T-helper 2 cell (primary cell): ENCODE results near the gene ABHD16A.
A peak's percentile ranks its signal among the peaks of the same experiment; 100 is the strongest.

ENCODE experiments used
- DNase-seq, 5 experiments: peaks; one replicate each; pipeline versions ENCODE4 v3.0.0 to v3.0.0-alpha.2; 2012 to 2022

ABHD16A gene

DNA sequence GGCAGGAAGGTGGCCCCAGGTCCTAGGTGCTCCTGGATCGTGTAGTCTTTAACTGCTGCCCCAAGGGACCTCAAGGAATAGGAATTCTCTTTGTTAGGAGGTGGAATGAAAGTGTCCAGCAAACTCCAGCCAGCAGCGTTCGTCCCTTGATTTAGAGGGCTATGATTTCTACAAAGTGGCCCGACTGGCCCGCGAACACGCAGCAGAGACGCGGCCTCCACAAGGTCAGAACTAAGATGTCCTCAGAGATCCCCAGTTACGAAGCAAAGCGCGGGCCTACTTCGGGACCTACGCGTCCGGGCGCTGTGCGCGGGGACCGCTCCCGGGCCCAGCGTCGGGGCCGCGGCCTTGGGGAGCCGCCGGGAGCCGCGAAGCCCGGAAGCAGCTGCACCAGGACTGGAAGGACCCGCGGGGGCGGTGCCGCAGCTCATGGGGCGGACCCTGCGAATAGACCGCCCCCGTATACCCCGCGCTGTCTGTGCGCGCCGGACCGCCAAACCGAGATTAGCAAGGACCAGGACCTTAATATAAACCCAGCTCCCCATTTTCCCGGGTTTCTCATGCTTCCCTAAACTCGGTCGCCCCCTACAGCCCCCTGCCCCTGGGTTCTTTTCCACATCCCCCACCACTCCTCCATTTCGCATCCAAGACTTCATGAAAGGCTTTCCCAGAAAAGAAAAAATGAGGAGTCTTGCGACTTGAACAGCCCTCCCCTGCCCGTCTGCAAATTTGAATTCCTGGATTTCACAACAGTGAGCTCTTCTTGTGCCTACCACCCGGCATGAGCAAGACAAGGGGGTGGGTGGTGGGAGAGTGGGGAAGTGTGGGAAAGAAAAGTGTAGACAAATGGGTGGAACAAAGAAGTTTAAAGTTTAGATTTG is 42.5 kb downstream of the ABHD16A start, which contains the start of gene C6orf47:
C6orf47 (minus strand) TSS at position 398 of the 881 bp plus-strand sequence. CDS start 831 bp downstream, outside the sequence.
- peak; percentile 46 to 84 (median 66) for DNase-seq

DNA sequence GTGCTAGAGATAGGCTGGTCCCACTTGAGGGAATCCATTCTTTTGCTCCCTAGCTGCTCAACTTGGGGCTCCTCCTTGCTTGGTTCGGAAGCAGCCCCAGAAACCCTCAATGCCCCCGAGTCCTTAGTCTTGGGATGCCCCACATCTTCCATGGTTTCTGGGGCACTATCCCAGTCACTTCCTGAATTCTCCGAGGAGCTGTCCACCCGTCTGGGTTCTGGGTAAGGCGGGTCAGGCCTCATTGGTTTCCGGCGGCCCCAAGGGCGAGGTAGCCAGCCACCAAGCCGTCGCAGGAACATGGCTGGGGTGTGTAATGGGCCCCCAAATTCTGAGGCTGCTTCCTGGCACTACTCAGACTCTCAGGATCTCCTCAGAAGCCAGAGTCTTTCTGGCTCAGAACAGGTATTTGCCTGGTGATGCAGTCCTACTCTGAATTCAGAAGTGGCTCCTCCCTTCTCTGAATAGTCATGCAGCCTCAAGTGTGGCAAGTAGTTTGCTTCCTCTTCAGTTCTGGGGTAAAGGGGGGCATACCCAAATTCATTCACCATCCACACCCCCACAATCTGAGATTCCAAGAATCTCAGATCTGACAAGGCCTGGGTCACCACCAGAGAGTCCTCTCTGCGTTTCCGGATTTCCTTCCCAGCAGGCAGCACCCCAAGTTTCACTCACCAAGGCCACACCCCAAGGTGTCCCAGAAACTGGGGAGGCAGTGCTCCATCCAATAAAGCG is 43.3 kb downstream of the ABHD16A start:
- DNase-seq, result peak in 1 of 5 experiments; percentile 61

DNA sequence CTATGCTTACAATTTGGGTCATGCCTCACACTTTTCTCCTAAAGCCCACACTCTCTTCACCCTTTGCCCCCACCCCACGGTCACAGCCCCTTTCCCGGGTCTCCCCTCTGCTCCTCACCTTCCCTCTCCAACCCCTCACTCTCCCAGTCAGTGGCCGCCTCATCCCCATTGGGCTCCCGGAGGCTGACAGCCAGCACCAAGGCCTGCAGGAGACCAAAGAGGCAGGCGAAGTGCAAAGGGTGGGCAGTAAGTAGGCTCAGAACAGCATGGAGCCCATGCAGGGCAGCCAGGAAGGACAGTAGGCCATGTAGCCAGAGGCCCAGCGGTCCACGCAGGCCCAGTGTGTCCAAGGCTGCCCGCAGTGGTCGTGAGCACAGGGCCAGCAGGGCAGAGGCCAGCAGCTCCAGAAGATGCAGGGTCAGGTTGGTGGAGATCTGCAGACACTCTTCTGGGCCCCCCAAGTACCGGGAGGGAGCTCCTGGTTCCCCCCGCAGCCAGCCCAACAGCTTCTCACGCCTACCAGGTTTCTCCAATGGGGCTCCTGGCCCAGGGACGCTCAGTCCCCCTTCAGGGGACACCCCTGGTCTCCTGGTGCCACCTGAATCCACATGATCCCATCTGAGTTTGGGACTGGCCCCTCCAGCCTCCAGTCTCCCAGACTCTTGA is 44.0 kb downstream of the ABHD16A start:
- no peak for DNase-seq

DNA sequence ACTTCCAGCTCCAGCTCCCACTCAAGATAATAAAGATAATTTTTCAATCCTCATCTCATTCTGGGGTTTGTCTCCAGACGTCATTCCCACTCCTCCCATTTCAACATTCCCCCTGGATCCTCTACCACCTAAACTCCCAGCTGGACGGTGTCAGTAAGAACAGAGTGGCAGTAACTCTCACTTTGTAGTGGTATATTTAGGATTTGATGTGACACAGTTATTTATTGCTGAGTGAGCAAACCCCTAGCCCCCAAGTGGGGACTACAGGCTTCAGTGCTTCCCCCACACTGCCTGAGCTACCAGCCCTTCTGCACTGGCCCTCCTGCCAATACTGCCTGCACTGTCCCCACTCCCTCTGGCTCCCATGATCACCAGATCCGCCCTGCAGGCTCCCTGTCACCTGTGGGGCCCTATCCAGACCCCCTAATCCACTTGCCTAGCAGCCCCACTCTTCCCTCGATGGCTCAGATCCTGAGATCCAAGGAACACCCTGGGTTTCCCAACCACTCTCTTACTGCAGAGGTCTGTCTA is 44.9 kb downstream of the ABHD16A start:
- DNase-seq, result no peak

DNA sequence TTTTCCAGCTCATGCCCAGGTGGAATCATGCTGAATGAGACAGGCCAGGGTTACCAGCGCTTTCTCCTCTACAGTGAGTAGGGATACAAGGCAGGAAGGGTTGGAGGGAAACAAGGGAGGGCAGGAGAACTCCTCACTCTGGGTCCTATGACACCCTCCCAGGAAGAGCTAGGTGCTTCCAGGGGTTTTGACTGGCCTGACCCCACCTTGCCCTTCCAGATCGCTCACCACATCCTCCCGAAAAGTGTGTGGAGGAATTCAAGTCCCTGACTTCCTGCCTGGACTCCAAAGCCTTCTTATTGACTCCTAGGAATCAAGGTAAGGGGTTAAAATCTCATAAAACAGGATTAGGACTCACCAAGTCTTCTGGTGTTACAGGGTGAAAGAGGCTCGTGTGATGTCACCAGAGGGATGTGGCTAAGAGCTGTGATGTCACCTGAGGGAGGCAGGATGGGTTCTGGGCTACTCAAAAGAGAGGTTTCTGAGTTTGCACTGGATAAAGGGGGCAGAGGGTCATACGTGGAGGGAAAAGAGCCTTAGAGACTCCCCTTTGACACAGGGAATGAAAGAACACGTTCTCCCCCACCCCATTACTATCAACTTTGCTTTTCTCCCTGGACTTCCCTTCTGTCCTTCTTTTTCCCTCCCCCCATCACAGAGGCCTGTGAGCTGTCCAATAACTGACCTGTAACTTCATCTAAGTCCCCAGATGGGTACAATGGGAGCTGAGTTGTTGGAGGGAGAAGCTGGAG is 45.5 kb downstream of the ABHD16A start:
- DNase-seq, result peak in 1 of 5 experiments; percentile 65

DNA sequence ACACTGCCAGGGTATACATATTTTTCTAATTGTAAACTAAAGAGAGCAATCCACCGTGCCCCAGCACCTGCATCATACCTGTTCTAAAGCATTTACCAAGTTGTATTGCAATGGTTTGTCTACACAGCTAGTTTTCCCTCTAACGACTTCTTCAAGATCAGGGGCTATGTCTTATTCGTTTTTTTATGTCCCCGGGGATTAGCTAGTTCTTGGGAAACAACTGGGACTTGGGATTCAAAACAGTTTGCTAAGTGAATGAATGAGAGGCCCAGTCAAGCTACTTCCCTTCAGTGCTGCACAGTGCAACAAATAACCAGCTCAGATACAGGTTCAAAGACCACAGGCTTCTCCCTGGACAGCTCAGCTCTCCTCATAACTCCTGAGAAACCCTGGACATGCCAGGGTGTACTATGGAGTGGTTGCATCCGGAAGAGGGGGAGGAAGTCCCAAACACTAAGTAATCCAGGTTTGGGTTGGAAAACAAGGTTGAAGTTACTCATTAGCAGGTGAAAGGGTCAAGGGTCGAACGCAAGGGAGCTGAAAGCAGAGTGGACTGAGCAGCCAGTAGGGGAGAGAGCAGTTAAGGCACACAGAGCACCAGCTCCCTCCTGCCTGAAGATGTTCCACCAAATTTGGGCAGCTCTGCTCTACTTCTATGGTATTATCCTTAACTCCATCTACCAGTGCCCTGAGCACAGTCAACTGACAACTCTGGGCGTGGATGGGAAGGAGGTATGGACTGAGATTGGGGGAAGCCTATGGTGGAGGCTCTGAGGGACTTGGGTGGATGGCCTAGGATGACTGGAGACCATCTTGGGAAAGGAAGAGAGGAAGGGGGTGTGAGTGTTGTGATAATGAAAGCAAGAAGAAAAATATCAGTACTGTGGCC is 47.5 kb downstream of the ABHD16A start, which contains the start of gene APOM:
APOM (plus strand) TSS at position 546 of the 889 bp plus-strand sequence; CDS start at position 619, 73 bp downstream.
- no peak for DNase-seq

DNA sequence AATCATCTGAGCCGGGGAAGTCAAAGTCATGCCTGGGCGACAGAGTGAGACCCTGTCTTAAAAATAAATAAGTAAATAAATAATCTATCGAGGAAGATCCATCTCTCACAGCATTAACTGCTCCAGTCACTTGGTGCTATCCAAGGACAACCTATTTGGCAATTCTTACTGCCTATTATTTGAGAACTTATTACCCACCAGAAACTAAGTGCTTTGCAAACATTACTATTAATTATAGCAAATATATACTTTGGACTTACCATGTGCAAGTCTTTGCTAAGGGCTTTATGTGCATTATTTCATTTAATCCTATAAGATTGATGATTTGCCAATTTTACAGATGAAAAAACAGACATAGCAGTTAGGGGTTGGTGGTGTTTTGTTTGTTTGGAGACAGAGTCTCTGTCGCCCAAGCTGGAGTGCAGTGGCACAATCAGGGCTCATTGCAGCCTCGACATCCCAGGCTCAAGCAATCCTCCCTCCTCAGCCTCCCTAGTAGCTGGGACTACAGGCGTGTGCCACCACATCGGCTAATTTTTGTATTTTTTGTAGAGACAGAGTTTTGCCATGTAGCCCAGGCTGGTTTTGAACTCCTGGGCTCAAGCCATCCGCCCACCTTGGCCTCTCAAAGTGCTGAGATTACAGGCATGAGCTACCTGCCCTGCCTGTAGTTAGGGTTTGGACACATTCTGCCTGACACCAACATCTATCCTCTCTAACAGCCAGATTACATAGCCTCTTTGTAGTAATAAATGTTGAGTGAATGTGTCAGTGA is 48.4 kb downstream of the ABHD16A start:
- DNase-seq, result no peak

DNA sequence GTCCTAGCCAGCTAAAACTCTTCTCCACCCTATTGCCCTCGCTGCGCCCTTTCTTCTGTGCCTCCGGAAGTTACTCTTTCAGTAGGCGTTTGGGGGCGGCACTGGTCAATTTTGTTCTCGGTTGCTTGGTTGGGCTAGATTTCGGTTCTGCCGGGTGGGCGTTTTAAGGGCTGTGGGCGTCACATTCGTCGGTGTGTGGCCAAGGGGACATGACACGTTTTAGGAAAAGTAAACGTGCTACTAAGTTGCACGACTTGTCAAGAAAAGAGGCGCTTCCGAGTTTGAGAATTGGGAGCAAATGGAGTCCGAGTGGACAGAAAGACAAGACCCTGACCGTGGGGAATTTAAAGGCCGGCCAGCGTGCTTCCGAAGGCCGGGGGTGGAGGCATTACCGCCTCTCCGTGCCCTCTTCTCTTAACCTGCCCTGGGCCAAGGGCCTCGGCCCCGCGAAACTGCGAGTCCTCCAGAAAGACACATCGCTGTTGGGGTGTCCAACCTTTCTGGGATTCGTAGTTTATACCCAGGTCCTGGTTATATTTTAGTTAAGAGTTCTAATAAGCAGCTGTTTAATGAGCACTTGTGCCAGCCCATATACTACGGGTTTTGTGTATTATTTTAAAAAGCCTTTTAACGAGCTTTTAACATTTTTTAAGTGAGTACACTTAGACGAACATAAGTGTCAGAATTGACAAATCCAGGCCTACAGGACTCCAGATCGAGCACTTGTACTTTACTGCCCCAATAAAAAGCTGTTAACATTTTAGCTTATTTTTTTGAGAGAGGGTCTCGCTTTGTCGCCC is 50.0 kb downstream of the ABHD16A start:
- DNase-seq, result peak in 4 of 5 experiments; percentile 54 to 89 (median 76)

DNA sequence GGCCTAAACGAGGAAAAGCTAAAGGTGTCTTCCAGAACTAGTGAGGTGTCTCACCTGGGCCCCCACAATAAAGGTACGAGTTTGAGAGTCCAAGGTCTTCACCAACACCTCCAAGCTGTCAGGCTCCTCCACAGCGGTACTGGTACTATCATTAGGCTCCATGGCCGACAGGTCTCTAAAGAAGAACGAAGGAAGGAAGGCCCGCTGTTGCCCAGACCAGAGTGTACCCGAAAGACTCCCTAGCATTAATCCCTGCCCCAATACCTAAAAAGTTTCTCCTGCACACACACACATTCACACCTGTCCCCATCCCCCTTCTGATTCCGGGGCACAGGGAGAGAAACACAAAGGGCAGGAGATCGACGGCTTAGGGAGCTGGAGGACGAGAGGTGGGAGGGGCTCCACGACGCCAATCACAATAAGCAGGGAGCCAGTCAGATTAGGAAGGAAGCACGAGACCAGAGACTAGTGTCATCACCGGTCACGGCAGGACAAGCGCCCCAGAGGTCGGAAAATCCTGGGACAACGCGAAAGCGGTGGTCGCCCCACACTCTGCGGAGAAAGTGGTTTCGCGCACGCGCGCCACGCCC is 51.4 kb downstream of the ABHD16A start:
- peak in 1 of 5 experiments; percentile 83 for DNase-seq

DNA sequence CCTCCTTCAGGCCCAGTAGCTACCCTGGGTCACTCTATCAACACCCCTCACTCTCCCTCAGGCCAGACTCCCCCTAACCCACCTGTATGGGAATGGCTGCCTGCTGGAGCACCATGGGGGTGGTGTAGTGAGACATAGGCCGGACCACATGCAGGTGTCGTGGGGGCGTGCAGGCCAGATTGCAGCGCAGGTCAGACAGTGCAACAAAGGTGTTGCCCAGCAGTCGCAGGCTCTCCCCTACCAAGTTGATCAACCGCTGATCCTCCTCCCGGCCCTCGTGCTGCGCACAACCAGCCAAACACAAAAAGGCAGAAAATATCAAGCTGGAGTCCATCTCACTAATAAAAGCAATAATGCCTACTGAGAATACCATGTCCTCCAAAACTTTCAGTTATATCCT is 57.8 kb downstream of the ABHD16A start:
- no peak for DNase-seq

DNA sequence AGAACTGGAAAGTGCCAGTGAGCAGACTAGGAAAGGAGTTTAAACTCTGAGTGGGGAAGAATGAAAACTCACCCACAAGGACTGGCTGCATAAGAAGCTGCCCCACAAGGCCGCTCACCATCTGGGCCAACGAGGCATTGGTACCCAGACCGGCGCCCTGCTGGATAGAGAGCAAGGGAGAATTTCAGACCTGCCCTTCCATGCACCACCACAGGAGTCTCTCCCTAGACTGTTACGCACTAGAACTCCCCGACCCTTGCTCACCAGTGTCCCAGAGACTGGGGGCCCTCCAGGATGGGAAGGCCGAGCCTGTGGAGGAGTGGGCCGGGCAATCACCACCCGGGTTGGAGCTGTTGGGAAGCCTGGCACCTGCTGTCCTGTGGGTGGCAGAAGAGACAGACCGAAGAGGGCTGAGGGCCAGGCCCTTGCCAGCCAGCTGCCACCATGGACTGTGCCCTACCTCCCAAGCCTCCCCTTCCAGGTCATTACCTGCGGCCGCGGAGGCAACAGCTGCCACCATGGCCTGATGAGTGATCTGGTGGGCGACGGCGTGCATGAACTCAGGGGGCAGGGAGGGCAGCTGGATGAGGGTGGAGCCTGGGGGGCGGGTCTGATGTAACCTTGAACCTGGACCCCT is 59.2 kb downstream of the ABHD16A start:
- DNase-seq, result no peak

DNA sequence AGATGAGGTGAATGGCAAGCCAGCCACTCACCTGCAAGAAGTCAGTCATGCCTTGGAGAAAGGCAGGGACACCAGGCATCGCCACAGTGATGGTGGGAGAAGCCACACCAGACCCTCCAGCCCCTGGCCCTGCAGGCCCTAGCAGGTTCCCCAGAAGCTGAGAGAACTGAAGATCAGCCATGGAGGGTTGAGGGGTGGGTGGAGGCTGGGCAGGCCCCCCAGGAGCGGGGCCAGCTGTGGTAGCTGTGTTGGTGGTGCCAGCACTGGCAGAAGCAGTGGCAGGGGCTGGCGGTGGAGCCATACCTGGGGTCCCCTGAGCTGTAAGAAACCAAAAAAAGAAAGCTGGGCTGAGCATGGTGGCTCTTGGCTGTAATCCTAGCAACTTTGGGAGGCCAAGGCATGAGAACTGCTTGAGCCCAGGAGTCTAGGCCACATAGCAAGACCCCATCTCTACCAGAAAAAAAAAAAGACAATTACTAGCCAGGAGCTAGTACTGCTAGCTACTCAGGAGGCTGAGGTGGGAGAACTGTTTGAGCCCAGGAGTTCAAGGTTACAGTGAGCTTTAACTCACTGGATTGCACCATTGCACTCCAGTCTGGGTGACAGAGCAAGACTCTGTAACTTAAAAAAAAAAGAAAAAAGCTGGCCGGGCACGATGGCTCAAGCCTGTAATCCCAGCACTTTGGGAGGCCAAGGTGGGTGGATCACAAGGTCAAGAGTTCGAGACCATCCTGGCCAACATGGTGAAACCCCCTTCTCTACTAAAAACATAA is 60.1 kb downstream of the ABHD16A start:
- DNase-seq, result no peak

DNA sequence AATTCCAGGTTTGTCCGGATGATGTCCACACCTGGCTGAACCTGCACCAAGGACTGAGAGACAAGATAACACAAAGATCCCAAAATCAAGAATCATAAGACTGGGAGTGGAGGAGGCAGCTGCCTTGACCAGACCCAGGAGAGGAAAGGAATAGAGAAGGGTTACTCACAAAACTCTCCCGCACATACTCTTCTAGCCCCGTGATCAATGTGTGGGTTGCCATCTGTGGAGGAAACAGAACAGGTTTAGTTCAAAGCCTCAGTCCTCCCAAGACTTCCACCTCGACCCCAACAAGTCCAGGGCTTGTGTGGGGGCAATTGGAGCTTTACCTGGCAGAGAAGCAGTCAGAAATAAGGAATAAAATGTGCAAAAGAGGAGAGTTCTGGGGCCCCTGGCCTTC is 61.8 kb downstream of the ABHD16A start:
- DNase-seq, result no peak

DNA sequence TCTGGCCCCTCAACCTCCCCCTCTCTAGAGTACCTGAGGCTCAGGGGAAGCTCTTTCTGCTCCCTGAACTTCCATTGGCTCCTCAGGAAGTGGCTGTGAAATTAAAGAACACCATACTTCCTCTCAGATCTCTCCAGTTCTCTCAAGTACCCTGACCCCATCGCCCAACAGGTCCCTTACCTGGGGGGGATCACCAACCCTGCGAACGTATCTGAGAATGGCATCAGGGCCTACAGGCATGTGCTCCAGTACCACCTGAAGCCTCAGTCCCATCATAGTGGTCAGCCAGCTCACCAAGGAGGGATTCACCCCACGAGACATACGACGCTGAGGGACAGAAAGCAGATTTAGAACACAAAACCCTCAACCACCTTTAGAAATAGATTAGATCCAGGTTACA is 62.5 kb downstream of the ABHD16A start:
- DNase-seq, result no peak

DNA sequence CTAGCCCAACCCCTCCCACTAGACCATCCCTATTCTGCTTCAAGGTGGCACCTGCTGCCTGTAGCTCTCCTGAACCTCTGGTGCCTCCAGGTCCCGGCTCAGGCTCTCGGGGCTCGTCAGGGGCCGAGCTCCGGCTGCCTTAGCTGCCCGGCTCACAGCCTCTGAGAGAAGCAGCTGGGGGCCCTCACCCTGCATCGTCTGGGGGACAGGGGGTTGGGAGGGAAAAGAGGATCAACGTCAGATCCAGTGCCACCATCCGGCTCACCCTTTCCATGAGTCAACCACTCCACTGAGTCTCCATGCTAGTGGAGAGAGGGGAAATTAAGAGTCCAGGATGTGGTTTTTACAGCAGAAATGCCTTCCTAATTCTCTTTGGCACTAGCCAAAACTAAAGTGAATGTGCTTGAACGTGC is 63.7 kb downstream of the ABHD16A start:
- no peak for DNase-seq

DNA sequence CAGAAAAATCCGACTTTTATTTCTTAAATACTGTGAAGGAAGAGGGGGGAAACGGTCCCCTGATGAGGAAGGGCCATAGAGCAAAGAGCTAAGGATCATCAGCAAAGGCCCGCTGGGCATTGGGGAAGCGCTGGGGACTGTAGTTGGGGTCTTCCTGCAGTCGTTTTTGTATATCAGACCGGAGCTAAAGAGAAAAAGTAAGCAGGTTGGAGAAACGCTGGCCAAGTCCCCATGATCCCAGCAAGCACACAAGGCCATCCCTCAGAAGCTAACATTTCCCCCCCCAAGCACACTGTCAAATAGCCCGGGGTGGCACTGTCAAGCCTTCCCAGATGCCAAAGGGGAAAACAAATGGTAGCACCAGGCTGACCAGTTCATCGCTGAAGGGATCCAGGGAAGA is 64.1 kb downstream of the ABHD16A start:
- no peak for DNase-seq
